HEK293 (cell line): ENCODE measurements around the gene AGAP3.

Experiments
- KLF10 ChIP-seq: fragments of 450-650 bp; IDR thresholded peaks from 2 replicates; pipeline ENCODE4 v1.5.1; 2018; ENCODE audit warnings: missing biosample characterization, mild to moderate bottlenecking, missing genetic modification characterization
- KLF7 ChIP-seq: fragments of 450-650 bp; formaldehyde crosslinking; IDR thresholded peaks from 2 replicates; pipeline ENCODE4 v1.5.1; 2016; ENCODE audit warnings: missing biosample characterization, missing genetic modification characterization, borderline replicate concordance
- KLF8 ChIP-seq: fragments of 450-650 bp; formaldehyde crosslinking; IDR thresholded peaks from 2 replicates; pipeline ENCODE4 v1.5.1; 2016; ENCODE audit warnings: missing biosample characterization, missing genetic modification characterization
- SP3 ChIP-seq: fragments of 450-650 bp; formaldehyde crosslinking; IDR thresholded peaks from 2 replicates; pipeline ENCODE4 v1.5.1; 2016; ENCODE audit warnings: missing biosample characterization, missing genetic modification characterization
- ZBTB17 ChIP-seq: fragments of 450-650 bp; formaldehyde crosslinking; IDR thresholded peaks from 2 replicates; pipeline ENCODE4 v1.5.1; 2016; ENCODE audit warnings: missing biosample characterization, missing genetic modification characterization
- ZBTB44 ChIP-seq: fragments of 450-650 bp; IDR thresholded peaks from 2 replicates; pipeline ENCODE4 v1.5.1; 2018; ENCODE audit warnings: missing biosample characterization, mild to moderate bottlenecking, missing genetic modification characterization
- ZBTB48 ChIP-seq: fragments of 450-650 bp; formaldehyde crosslinking; IDR thresholded peaks from 2 replicates; pipeline ENCODE4 v1.5.1; 2016; ENCODE audit warnings: missing biosample characterization, missing genetic modification characterization
- ZBTB7A ChIP-seq: fragments of 450-650 bp; formaldehyde crosslinking; IDR thresholded peaks from 2 replicates; pipeline ENCODE4 v1.5.1; 2016; ENCODE audit warnings: low read depth, missing biosample characterization, missing genetic modification characterization
- ZFP69B ChIP-seq: fragments of 450-650 bp; formaldehyde crosslinking; IDR thresholded peaks from 2 replicates; pipeline ENCODE4 v1.5.1; 2016; ENCODE audit warnings: missing biosample characterization, missing genetic modification characterization
- ZIC2 ChIP-seq: fragments of 450-650 bp; formaldehyde crosslinking; IDR thresholded peaks from 2 replicates; pipeline ENCODE4 v1.5.1; 2016; ENCODE audit warnings: missing biosample characterization, missing genetic modification characterization
- ZNF121 ChIP-seq: fragments of 450-650 bp; formaldehyde crosslinking; IDR thresholded peaks from 2 replicates; pipeline ENCODE4 v1.5.1; 2016; ENCODE audit warnings: missing biosample characterization, missing genetic modification characterization
- ZNF184 ChIP-seq: fragments of 450-650 bp; IDR thresholded peaks from 2 replicates; pipeline ENCODE4 v1.5.1; 2018; ENCODE audit warnings: missing biosample characterization, mild to moderate bottlenecking, missing genetic modification characterization
- ZNF19 ChIP-seq: fragments of 450-650 bp; formaldehyde crosslinking; IDR thresholded peaks from 2 replicates; pipeline ENCODE4; 2016; ENCODE audit warnings: missing biosample characterization, missing genetic modification characterization, low read depth
- ZNF37A ChIP-seq: fragments of 450-650 bp; IDR thresholded peaks from 2 replicates; pipeline ENCODE4 v1.5.1; 2018; ENCODE audit warnings: missing biosample characterization, missing genetic modification characterization
- ZNF398 ChIP-seq: fragments of 450-650 bp; formaldehyde crosslinking; IDR thresholded peaks from 2 replicates; pipeline ENCODE4 v1.5.1; 2017; ENCODE audit warnings: missing biosample characterization, missing genetic modification characterization
- ZNF501 ChIP-seq: fragments of 450-650 bp; formaldehyde crosslinking; IDR thresholded peaks from 2 replicates; pipeline ENCODE4 v1.5.1; 2016; ENCODE audit warnings: missing biosample characterization, missing genetic modification characterization
- ZNF660 ChIP-seq: fragments of 450-650 bp; IDR thresholded peaks from 2 replicates; pipeline ENCODE4 v1.5.1; 2018; ENCODE audit warnings: missing biosample characterization, mild to moderate bottlenecking, missing genetic modification characterization
- ZNF792 ChIP-seq: fragments of 450-650 bp; formaldehyde crosslinking; IDR thresholded peaks from 2 replicates; pipeline ENCODE4 v1.5.1; 2016; ENCODE audit warnings: missing biosample characterization, missing genetic modification characterization
- ZSCAN23 ChIP-seq: fragments of 450-650 bp; formaldehyde crosslinking; IDR thresholded peaks from 2 replicates; pipeline ENCODE4 v1.5.1; 2016; ENCODE audit warnings: missing biosample characterization, missing genetic modification characterization
- TF ChIP-seq, protein P1 (sequence below): fragments of 450-650 bp; formaldehyde crosslinking; IDR thresholded peaks from 2 replicates; pipeline ENCODE4 v1.5.1; 2016; ENCODE audit warnings: missing biosample characterization, missing genetic modification characterization
- TF ChIP-seq, protein P2 (sequence below): fragments of 450-650 bp; formaldehyde crosslinking; IDR thresholded peaks from 2 replicates; pipeline ENCODE4 v1.5.1; 2016; ENCODE audit warnings: missing biosample characterization, missing genetic modification characterization
- TF ChIP-seq, protein P3 (sequence below): fragments of 450-650 bp; formaldehyde crosslinking; IDR thresholded peaks from 2 replicates; pipeline ENCODE4 v1.5.1; 2016; ENCODE audit warnings: missing biosample characterization, missing genetic modification characterization

The AGAP3 gene

DNA sequence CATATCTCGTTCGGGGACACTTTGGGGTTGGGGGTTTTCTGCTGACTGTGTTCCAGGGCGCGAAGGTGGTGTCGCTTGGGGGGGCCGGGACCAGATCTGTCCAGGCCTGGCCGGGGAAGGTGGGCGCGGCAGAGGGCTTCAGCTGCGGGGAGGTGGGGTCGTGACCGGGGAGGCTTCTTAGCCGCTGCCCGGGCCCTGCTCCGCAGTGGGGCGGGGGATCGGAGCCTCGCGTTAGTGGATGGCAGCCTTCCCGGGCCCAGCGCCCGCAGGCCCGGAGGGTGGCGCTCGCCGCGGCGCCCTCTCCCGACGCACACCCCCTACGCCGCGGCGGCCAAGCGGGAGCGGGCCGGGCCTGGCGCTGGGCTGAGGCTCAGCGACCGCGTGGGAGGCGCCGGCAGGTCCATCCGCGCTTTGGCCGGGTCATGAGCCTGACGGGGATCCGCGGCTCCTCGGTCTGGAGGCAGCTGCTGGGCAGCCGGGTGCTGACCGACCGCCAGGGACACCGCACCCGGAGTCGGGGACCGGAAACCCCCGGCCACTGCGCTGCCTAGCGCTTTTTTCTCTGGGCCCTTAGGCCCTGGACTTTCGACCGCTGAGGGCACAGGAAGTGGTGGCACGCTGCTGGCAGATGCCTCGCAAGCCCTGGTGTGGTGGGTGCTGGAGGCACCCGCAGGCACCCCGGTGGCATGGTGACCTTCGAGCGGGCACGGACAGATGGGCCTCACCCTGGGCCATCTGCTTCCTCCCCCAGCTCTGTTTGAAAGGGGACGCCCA, 1.2 kb downstream of the AGAP3 start (continued):
- no peak for TF ChIP-seq ZNF398 (tag by site-specific recombination)
- TF ChIP-seq ZBTB48 (tag by site-specific recombination) = peak; percentile 83
- TF ChIP-seq KLF8 (tag by site-specific recombination) = peak; percentile 45; the same call in 1 of the 2 replicates
- TF ChIP-seq, protein P1, sequence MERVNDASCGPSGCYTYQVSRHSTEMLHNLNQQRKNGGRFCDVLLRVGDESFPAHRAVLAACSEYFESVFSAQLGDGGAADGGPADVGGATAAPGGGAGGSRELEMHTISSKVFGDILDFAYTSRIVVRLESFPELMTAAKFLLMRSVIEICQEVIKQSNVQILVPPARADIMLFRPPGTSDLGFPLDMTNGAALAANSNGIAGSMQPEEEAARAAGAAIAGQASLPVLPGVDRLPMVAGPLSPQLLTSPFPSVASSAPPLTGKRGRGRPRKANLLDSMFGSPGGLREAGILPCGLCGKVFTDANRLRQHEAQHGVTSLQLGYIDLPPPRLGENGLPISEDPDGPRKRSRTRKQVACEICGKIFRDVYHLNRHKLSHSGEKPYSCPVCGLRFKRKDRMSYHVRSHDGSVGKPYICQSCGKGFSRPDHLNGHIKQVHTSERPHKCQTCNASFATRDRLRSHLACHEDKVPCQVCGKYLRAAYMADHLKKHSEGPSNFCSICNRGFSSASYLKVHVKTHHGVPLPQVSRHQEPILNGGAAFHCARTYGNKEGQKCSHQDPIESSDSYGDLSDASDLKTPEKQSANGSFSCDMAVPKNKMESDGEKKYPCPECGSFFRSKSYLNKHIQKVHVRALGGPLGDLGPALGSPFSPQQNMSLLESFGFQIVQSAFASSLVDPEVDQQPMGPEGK (tag by site-specific recombination) = peak; percentile 78
- 0 out of 2 replicates have a peak, but pooled peaks have one; percentile 3 for TF ChIP-seq KLF7 (tag by site-specific recombination)
- TF ChIP-seq ZNF184 (tag by site-specific recombination) = no peak
- no peak for TF ChIP-seq ZFP69B
- peak; percentile 10; the same call in 1 of the 2 replicates for TF ChIP-seq ZNF121 (tag by site-specific recombination)
- no peak for TF ChIP-seq ZBTB44 (tag by site-specific recombination)
- no peak; the same call in 1 of the 2 replicates for TF ChIP-seq ZNF501 (tag by site-specific recombination)
- peak; percentile 36; the same call in 1 of the 2 replicates for TF ChIP-seq ZNF660
- TF ChIP-seq, protein P2, sequence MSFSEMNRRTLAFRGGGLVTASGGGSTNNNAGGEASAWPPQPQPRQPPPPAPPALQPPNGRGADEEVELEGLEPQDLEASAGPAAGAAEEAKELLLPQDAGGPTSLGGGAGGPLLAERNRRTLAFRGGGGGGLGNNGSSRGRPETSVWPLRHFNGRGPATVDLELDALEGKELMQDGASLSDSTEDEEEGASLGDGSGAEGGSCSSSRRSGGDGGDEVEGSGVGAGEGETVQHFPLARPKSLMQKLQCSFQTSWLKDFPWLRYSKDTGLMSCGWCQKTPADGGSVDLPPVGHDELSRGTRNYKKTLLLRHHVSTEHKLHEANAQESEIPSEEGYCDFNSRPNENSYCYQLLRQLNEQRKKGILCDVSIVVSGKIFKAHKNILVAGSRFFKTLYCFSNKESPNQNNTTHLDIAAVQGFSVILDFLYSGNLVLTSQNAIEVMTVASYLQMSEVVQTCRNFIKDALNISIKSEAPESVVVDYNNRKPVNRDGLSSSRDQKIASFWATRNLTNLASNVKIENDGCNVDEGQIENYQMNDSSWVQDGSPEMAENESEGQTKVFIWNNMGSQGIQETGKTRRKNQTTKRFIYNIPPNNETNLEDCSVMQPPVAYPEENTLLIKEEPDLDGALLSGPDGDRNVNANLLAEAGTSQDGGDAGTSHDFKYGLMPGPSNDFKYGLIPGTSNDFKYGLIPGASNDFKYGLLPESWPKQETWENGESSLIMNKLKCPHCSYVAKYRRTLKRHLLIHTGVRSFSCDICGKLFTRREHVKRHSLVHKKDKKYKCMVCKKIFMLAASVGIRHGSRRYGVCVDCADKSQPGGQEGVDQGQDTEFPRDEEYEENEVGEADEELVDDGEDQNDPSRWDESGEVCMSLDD (tag by site-specific recombination) = peak; percentile 78; the same call in 1 of the 2 replicates
- TF ChIP-seq SP3 = peak; percentile 63; the same call in 1 of the 2 replicates
- TF ChIP-seq ZBTB17 (tag by site-specific recombination) = peak; percentile 85
- TF ChIP-seq ZNF37A (tag by site-specific recombination) = no peak
- TF ChIP-seq ZIC2 = peak; percentile 36; the same call in 1 of the 2 replicates
- no peak for TF ChIP-seq ZNF792 (tag by site-specific recombination)
- TF ChIP-seq, protein P3, sequence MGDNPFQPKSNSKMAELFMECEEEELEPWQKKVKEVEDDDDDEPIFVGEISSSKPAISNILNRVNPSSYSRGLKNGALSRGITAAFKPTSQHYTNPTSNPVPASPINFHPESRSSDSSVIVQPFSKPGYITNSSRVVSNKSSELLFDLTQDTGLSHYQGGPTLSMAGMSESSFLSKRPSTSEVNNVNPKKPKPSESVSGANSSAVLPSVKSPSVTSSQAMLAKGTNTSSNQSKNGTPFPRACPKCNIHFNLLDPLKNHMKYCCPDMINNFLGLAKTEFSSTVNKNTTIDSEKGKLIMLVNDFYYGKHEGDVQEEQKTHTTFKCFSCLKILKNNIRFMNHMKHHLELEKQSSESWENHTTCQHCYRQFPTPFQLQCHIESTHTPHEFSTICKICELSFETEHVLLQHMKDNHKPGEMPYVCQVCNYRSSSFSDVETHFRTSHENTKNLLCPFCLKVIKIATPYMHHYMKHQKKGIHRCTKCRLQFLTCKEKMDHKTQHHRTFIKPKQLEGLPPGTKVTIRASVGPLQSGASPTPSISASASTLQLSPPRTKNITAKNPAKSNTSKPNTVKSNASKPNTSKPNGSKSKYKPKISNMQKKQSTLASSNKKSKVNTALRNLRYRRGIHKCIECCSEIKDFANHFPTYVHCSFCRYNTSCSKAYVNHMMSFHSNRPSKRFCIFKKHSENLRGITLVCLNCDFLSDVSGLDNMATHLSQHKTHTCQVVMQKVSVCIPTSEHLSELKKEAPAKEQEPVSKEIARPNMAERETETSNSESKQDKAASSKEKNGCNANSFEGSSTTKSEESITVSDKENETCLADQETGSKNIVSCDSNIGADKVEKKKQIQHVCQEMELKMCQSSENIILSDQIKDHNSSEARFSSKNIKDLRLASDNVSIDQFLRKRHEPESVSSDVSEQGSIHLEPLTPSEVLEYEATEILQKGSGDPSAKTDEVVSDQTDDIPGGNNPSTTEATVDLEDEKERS (tag by site-specific recombination) = no peak
- TF ChIP-seq ZBTB7A (tag by site-specific recombination) = peak; percentile 63
- no peak for TF ChIP-seq ZNF19 (tag by site-specific recombination)
- peak; percentile 66; the same call in 1 of the 2 replicates for TF ChIP-seq KLF10 (tag by site-specific recombination)
- TF ChIP-seq ZSCAN23 = no peak
